Measurements from ENCODE around the gene RAB32. TPM values are rescaled to one million over a fixed set of nuclear protein-coding genes. Genes with fewer than 3 reads are reported as not detected.

Gene RAB32
- total RNA-seq, 1 donor from 2014 or later: not detected

- ChIA-PET POLR2A (no interaction called here), CTCF (no interaction called here)
These were observed 57.7 kb downstream of the RAB32 start for GRCh38 chr6:146601352-146601751.

GRCh38 chr6:146602526-146602925 is 58.9 kb downstream of the RAB32 start:
- H3K4me3 Mint-ChIP-seq: no peak overlapping the region
- ChIA-PET CTCF (no interaction called here), POLR2A (no interaction called here)
- ATAC-seq (ENCODE audit: low read depth) (no peak), DNase-seq (no peak)
- H3K27me3 Mint-ChIP-seq: peaks cover 5% of the 10 kb centered on the region
- no peaks in the 10 kb centered on the region for H3K36me3 Mint-ChIP-seq (ENCODE audit: low read depth)
- intact Hi-C loops (cut with micrococcal nuclease): no loop called here
- no peak for TF ChIP-seq CTCF (IDR thresholded peaks at IDR 0.05)
- H3K27ac Mint-ChIP-seq: no peak overlapping the region
- peaks cover 3% of the 10 kb centered on the region for H3K4me1 Mint-ChIP-seq
- no peaks in the 10 kb centered on the region for H3K9me3 Mint-ChIP-seq

More at GRCh38 chr6:146601352-146601751, 57.7 kb downstream of the RAB32 start:
- no peaks in the 10 kb centered on the region for H3K36me3 Mint-ChIP-seq (ENCODE audit: low read depth)
- DNase-seq (no peak), ATAC-seq (ENCODE audit: low read depth) (no peak)
- H3K27me3 Mint-ChIP-seq: peaks cover 5% of the 10 kb centered on the region
- H3K27ac Mint-ChIP-seq: no peak overlapping the region
- H3K4me1 Mint-ChIP-seq: peaks cover 3% of the 10 kb centered on the region
- no peak for TF ChIP-seq CTCF (IDR thresholded peaks at IDR 0.05)
- intact Hi-C loops (cut with micrococcal nuclease): no loop called here
- no peaks in the 10 kb centered on the region for H3K9me3 Mint-ChIP-seq
- H3K4me3 Mint-ChIP-seq: no peak overlapping the region

Other genes with a start within 250 kb of the RAB32 start
- not detected in 2 replicates for gene ADGB, start 55.1 kb downstream of the RAB32 start, total RNA-seq

All from activated B cell treated with CpG ODN at 0.5 μM for 24 hours (primary cell).